D721Med (cell line): ENCODE results near the gene KRT80.

Experiments
- DNase-seq: peaks from one replicate; pipeline ENCODE4 v3.0.0; 2011; ENCODE audit warnings: low spot score; ENCODE audit not compliant: insufficient read length
- FAIRE-seq: peaks from 2 replicates; lab custom pipeline; 2011; peaks lifted over from hg19 to GRCh38; lab: Jason Lieb, UNC
- TF ChIP-seq, protein P1 (sequence below): IDR thresholded peaks from 2 replicates; pipeline ENCODE4 v1.5.1; 2012; ENCODE audit warnings: mild to moderate bottlenecking, control low read depth; ENCODE audit not compliant: insufficient read depth; ENCODE audit errors: missing control alignments

KRT80 gene

DNA sequence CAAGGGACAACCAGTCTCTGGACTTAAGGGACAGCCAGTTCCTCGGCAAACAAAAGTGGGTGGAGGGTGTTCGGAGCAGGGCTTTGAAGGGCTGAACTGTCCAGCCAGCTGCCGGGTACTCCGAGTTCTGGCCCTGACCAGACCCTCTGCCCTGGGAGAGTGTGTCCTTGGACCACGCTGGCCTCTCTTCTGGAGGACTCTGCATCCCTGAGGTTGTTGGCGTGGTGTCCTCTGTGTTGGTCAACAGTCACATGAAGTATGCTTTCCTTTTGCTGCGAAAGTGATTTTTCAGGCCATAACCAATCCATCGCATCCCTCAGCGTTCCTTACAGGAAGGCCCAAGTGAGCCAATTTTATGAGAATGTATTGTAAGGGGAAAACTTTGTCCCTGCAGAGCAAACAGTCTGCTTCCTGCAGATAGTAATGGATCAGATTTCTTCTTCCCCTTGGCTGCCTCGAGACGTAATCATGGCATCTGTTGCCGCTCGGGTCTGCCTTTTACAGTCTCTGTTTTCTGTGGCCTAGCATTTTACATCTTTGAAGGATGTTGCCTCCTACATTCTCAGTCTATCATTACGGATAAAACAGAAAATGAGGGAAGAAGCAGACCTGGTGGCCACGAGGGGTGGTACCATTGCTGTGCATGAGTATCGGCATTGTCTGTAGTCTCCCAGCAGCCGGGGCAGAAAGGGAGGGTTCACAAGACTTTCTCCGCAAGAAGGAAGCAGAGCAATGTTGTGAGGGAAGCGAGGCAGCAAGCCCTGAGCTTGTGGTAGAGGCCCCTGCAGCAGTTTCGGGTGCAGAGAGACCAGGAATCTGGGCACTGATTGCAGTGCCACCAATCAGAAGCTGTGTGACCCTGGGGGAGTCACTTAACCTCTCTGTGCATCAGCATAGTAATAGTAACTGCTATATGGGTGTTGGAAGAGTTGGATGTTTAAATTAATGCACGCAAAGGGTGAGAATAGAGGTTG lies 64.9 kb downstream of the KRT80 start:
- FAIRE-seq, result no peak
- DNase-seq, result peak; percentile 2
- TF ChIP-seq, protein P1, sequence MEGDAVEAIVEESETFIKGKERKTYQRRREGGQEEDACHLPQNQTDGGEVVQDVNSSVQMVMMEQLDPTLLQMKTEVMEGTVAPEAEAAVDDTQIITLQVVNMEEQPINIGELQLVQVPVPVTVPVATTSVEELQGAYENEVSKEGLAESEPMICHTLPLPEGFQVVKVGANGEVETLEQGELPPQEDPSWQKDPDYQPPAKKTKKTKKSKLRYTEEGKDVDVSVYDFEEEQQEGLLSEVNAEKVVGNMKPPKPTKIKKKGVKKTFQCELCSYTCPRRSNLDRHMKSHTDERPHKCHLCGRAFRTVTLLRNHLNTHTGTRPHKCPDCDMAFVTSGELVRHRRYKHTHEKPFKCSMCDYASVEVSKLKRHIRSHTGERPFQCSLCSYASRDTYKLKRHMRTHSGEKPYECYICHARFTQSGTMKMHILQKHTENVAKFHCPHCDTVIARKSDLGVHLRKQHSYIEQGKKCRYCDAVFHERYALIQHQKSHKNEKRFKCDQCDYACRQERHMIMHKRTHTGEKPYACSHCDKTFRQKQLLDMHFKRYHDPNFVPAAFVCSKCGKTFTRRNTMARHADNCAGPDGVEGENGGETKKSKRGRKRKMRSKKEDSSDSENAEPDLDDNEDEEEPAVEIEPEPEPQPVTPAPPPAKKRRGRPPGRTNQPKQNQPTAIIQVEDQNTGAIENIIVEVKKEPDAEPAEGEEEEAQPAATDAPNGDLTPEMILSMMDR, result no peak

DNA sequence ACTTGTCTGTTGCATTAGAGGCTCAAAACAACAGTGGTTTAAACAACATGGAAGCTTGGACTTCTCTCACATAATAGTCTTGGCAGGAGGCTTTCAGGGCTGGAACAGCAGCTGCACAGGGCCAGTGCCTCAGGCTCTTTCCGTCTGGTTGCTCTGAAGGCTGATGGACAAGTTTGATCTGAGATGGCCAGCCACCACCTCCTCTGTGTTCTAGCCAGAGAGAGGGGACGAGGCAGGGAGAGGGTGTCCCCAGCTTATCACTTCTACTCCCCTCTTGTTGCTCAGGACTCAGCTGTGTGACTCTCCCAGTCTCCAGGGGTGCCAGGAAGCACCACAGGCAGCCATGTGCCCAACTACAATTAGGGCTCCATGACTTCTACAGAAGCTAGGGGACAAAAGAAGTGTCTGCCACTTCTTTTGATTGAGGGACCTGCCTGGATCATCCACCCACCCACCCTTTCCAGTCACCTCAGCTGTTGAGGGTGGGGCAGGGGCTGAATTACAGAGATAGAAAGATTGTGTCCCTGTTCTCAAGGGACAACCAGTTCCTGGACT lies 65.7 kb downstream of the KRT80 start:
- TF ChIP-seq, protein P1, result no peak
- FAIRE-seq, result no peak
- no peak for DNase-seq

DNA sequence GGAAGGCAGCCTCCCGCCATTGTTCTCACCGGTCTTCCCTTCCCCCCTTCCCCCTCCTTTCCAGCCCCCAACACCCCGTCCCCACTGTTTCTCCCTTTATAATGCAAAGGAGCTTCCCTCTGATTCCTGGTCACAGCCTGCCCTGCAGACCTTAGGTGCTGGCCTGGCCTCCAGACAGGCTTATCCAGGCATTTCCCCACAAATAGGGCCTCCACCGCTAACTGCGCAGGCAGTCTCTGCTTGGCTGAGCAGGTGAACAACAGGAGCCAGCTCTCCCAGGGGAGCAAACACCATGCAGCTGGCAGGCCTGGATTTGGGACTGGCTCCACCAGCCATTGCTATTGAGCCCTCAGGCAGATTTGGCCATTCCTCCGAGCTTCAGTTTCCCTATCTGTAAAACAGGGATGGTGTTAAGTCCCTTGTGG lies 66.3 kb downstream of the KRT80 start:
- TF ChIP-seq, protein P1, result no peak
- DNase-seq (no peak), FAIRE-seq (no peak)

DNA sequence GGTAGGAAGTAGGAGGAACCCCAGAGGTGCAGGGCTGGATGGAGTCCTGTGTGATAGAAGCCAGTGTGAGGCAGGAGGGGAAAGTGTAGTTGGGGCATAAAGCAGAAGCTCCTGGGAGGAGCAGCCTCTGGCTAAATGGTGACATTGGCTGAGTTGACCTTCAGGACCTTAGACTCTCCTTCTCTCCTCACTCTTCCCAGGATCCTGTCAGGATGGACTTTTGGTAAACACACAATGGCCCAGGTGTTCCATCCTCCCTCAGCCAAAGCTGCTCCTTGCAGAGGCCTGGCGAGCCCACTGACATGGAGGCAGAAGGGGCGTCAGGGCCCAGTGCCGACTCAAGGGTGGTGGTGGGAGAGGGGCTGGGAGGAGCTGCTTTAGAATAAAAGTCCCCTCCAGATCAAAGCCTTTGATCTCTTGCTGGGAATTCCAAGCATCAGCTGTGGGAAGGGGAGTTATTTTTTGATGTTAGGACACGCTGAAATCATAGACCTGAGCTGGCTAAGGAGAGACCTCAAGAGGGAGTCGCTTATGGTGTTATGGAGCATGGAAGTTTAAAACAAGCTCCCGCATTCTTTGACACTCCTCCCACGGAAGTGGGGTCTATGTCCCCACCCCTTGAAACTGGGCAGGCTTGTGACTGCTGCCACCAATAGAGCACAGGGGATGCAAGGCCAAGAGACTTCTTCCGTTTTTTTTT lies 68.2 kb downstream of the KRT80 start:
- DNase-seq, result no peak
- no peak for FAIRE-seq
- TF ChIP-seq, protein P1, result no peak

DNA sequence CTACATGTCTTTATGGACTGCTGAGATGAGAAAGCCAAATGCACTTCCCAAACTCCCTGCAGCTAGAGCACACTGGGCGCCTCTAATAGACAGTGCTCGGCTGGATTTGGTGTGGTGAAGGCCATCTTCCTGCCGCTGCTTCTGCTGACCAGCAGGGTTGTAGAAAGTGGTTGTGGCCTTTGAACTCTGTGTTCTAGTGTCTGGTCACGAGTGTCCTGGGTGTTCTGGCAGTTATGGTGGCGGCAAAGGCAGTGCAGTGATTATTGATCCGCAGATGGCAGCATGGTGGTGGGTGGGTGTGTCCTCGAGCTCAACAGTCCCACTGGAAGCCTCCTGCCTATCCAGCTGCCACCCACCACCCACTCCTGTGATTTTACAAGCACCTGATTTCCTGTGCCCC lies 68.9 kb downstream of the KRT80 start:
- no peak for DNase-seq
- TF ChIP-seq, protein P1, result no peak
- FAIRE-seq, result no peak

DNA sequence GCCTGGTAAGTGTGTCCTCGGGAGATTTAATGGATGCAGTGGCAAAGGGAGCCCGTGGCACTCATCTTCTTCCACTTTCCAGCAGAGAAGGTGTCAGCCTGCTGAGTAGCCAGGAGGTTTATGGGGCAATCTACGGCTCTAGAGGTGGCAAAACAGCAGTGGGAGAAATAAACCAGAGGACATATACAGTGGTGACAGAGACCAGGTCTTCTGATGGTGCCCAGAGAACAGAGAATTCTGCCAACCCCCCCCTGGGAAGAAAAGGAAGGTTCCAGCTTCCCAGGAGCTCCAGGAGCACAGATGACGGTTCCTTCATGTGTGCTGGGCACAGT lies 69.3 kb downstream of the KRT80 start:
- FAIRE-seq, result no peak
- DNase-seq, result no peak
- TF ChIP-seq, protein P1, result no peak
